ENCODE results near the gene PCDH15.

The PCDH15 gene

DNA sequence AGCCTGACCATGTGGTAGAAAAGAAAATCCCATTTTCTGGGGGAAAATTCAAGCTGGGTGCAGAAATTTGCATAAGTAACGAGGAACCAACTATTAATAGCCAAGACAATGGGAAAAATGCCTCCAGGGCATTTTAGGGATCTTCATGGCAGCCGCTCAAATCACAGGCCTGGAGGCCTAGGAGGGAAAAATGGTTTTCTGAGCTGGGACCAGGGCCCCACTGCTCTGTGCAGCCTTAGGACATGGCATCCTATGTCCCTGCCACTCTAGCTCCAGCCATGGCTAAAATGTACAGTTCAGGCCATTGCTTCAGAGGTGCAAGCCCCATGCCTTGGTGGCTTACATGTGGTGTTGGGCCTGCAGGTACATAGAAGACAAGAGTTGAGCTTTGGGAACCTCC lies 459.0 kb downstream of the PCDH15 start:
- no peak for DNase-seq

DNA sequence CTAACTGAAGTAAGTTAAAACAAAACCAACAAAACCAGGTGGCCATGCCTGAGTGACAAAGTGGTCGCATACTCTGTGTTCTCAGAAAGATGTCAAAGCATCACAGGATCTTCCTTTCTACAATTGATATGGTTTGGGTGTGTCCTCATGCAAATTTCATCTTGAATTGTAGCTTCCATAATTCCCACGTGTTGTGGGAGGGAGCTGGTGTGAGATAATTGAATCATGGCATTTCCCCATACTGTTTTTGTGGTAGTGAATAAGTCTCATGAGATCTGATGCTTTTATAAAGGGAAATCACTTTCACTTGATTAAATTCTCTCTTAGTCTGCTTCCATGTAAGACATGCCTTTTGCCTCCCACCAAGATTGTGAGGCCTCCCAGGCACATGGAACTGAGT lies 465.7 kb downstream of the PCDH15 start:
- no peak for DNase-seq

DNA sequence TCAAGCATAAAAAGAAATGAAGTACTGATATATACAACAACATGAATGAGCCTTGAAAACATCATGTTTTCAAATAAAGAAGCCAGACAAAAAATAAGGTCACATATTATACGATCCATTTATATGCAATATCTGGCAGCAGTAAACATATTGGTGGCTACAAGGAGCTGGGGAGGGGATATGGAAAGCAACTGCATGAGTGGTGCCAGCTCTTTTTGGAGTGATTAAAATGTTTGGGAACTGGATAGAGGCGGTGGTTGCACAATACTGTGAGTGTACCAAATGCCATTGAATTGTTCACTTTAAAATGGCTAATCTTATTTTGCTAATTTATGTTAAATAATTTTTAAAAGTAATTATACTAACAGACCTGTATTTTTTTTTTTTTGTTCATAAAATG lies 481.7 kb downstream of the PCDH15 start:
- DNase-seq = no peak

DNA sequence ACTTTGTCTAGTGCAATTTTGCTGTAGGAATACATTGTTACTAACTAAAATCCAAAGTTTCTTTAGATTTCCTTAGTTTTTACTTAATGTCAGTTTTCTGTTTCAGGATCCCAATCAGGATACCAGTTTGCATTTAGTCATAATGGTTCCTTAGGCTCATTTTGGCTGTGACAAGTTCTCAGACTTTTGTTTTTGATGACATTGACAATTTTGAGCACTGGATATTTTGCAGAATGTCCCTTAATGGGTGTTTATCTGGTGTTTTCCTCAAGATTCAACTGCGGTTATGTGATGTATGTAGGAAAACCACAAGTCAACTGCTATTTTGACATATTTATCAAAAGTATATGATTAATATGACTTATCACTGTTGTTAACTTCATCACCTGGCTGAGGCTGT lies 482.6 kb downstream of the PCDH15 start:
- DNase-seq = no peak

DNA sequence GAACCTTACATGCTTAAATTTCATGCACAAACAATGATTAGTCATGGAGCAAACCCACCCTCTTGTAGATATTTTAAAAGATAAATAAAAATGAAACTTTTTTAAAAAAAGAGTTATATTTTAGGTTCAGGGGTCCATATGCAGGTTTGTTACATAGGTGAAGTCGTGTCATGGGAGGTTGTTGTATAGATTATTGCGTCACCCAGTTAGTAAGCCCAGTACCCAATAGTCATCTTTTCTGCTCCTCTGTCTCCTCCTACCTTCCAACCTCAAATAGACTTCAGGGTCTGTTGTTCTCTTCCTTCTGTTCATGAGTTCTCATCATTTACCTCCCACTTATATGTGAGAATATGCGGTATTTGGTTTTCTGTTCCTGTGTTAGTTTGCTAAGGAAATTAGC lies 486.6 kb downstream of the PCDH15 start:
- no peak for DNase-seq

DNA sequence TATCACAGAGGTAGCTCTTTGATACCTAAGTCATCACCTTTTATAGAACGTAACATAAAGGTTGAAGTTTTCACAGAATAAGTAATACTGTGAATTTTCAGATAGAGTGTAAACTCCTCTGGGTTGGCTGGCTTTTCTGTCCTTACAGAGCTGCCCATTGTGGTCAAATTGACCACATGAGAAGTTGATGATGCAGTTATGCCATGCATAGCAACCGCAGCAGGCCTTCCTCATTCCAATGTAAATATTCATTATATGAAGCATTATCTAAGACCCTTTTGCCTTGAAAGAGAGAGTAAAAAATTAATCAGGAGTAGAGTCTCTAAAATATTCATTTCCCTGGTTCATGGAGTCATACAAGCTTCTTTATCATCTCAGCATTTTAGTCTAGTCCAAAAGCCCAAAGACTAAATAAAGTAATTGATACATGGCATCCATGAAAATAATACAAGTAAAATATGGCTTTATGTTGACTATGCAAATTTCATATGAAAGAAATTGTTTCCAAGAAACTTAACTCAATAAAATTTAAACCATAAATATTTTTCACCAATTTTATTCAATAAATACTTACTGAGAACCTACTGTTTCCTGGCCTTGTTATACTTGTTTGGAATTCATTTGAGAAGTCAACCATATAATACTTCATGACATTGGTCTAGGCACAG lies 516.4 kb downstream of the PCDH15 start:
- DNase-seq = no peak

DNA sequence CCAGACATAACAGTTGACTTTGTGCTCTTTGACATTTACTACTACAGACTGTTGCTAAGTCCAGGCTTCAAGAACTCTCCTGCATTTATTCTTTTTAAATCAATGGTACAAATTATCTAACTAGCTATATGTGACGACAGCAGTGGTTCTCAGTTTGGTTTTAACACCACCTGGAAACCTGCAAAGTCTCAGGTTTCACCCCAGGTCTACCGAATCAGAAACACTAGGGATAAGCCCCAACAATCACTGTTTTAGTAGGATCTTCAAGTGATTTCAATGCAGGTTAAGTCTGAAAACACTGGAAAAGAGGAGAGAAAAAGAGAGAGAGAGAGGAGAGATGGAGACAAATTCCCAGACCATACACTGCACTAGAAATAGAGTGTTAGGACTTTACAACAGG lies 519.0 kb downstream of the PCDH15 start:
- no peak for DNase-seq

DNA sequence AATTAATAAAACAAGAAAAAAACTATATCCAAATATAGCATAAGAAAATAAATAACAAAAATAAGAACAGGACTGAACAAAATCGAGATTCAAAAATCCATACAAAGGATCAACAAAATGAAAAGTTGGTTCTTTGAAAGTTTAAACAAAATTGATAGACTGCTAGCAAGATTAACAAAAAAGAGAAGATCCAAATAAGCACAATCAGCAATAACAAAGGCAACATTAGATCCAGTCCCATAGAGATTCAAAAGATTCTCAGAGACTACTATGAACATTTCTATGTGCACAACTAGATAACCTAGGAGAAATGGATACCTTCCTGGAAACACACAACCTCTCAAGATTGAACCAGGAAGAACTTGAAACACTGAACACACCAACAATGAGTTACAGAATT lies 534.6 kb downstream of the PCDH15 start:
- DNase-seq = no peak

DNA sequence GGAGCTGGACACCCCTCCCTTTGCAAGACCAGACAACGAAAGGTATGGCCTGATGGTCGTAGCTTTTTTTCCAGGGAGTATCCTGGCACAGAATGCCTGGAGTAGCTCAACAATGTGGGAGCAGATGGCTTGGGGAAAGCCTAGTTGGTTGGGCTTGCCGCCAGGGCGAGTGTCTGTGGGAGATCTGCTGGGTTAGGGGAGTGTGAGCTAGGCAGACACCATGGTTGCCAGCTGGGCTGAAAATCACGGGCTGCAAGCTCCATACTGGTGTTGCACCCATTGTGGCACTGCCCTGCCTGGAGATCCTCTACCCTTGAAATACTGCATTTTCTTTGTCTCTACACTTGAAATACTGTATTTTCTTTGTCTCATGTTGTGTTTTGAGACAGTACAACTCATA lies 538.3 kb downstream of the PCDH15 start:
- no peak for DNase-seq

DNA sequence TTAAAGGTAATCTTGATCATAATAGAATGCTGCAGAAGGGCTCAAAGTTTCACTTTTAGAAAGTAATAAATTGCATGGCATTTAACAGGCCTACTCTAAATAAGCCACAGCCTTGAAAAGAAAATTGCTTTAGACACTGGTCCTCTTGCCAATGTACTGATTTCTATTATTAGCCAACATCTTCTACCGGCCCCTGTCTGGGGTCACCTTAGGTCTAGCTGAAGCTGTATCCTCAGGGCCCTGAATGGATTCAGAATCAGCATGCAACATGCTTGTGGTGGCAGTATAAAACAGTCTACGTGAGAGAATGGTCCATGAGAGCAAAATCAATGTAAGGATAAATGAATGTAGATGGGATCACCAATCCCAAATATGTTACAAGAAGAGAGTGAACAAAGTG lies 541.9 kb downstream of the PCDH15 start:
- DNase-seq = no peak

DNA sequence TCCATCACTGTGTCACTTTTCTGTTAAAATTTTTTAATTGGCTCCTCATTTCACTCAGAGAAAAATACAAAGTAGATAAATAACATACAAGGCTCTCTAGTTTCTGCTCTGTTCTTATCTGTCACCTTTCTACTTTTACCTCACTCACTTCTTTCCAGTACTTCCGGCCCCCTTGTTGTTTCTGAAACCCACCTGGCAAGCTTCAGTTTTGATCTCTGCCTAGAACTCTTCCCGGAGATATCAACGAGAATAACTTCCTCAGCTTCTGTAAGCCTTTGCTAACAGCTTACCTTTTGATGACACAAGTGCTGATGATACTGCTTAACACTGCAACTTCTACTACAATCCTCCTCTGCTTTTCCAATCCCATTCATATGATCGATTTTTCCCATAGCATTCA lies 566.2 kb downstream of the PCDH15 start:
- no peak for DNase-seq

DNA sequence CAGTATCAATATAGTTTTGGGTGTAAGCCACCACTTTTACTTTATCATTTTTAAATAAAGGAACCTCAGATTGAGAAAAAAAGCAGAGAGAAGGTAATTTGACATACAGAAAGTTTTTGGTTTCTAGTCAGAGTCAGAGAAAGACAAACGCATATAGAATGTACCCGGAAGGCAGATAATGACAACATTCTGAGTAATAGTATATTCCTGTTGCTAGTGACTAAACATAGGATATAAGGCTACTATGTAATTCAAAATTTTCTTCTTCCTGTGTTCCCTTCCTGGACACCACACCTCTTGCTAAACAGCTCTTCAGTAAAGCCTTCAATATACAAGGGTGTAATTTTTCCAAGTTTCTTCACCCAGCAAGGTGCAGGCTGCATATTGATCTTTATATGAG lies 597.6 kb downstream of the PCDH15 start:
- no peak for DNase-seq

DNA sequence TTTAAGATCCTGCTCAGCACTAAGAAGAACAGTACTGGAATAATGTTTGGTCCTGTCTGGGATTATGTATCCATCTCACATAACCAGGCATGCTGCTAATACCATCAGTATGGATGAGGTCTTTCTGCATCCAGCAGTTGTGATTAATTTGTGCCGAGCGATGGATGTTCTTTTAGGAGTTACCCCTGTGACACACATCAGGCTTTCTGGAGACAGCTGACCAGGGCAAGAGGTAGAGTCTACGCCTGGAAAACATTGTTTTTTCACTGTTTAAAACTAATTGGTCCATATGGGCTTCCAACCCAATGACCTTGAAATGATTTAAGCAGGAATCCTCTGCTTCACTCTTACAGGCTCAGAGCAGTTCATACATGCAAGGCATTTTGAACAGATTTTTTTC lies 603.0 kb downstream of the PCDH15 start:
- no peak for DNase-seq

DNA sequence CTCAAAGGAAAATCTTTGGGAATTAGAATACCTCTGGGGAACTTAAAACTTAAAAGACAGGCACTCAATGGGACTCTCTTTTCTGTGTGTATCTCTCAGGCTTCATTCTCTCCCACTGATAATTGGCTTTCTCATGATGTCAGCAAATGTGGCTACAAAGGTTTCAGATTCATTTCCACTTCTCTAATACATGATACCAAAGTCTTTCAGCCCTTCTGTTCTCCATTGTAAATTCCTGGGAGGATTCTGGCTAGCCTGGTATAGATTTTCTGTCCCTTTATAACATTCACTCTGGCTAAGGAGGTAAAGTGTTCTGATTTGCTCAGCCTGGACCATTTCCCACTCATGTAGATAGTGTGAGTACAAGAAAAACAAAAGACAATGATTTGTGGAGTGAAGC lies 606.2 kb downstream of the PCDH15 start:
- no peak for DNase-seq

DNA sequence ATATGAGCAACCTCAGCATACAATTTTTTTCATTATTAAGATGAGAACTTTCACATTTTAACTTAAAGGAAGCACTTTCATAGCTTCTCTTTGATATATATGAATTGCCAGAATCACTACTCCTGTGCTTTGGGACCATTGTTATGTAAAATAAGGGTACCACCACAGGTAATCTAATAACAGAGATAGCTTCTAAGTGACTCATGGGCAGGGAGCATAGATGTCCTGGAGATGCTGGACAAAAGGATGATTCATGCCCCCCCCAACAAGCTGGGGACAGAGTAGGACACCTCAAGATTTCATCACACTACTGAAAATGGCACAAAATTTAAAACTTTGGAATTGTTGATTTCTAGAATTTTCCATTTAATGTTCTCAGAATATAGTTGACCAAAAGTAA lies 641.1 kb downstream of the PCDH15 start:
- DNase-seq = no peak

DNA sequence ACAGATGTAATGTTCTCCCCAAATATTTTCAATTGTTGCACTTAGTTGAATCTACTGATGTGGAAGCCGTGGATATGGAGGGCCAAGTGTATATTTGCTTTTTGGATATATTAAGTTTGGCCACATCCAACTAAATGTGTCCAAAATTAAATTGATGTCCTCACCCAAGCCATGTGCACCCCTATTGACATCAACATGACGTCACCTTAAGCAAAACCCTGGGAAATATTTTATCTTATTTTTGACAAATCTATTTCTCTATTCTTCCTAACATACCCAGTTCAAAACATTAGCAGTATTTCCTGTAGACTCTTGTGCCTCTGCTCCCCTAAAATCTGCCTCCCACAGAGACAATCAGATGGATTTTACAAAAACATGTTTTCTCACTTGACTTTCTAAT lies 652.5 kb downstream of the PCDH15 start:
- no peak for DNase-seq

DNA sequence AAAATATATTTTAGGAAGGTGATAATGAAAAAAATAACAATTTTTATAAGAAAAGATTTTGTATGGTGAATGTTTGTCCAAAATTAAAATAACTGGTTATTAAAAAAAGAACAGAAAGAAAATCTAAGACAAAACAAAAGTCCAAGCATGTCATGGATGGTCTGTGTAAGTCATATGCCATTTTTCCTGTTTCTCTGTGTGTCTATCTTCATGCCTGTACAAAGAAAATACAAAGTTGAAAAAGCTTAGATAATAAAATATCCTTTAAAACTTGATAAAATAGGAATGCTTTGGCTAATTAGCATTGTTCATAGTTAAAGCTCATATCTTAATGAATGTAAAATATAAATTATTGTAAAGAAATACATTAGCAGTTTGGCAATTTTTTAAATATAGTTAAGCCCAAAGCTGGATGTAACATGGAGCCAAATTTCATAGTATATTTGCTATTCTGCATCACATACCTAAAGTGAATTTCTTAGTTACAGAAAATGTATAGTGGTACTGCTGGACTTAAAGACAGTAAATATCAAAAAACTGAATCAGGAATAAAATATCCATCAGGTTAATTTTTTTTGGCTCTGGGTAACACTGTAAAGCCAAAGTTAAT lies 661.1 kb downstream of the PCDH15 start:
- DNase-seq = no peak

DNA sequence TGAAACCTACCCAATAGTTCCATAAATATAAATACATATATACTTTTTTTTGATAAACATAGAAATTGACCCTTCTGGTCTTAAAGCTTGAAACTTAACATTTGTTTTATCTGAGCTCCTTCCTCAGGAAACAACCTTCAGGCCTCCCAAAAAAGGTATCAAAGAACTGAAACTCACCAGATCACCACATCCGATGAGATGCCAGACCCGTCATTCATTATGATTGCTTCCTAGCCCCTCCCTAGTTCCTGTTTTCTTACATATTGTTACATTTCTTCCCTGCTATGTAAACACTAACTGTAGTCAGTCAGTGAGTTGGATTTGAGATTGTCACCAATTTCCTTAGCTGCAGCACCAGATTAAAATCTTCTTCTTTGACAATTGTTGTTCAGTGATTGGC lies 663.6 kb downstream of the PCDH15 start:
- no peak for DNase-seq

DNA sequence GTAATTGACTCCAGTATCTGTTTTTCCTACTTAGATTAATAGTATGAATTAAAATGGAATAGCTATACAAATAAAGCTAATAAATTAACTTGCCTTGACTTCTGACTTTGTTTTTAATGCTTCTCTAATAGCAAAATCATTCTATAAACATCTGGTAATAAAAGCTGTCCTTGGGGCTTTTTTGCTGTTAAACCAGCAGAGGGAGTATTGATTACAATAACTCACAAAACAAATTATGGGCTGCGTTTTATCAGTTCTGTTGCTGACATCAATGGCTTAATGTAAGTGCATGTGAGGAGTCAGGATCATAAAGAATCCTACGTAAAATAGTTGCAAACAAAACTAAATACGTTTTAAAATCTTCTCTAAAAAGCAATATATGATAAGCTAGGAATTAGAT lies 667.8 kb downstream of the PCDH15 start:
- no peak for DNase-seq

DNA sequence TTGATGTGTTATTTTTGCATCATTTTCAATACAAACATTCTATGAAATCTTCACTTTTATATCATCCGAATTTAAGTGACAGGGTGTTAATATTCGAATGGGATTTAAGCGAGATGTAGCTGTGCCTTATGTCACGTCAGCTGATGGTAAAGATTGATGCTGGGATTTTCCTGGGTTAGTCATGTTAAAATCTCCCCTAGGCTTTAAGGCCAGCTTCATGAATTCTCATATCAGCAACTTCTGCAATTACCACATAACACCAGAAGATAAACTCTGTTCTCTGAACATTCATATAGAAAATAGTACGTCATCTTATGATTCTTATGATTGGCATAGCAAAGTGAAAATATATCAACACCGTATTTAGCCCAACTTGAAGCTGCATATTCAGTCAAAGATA lies 669.2 kb downstream of the PCDH15 start:
- no peak for DNase-seq

DNA sequence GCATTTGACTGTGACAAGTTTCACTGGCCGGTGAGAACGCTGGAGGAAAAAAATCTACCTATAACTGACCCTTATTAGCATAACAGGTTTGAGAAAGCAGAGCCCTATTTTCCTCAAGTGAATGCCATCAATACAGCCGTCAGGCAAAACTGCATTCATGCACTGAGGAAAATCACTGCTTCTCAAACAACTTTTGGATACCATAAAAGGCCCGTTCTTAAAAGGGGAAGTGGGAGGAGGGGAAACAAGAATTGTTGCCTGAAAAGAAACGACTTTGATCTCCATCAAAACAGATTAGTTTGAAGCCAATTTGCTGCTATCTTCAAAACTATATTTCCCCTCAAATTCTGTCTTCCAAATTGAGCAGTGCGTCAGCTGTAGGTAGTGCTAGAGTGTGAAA lies 670.6 kb downstream of the PCDH15 start:
- DNase-seq = no peak

DNA sequence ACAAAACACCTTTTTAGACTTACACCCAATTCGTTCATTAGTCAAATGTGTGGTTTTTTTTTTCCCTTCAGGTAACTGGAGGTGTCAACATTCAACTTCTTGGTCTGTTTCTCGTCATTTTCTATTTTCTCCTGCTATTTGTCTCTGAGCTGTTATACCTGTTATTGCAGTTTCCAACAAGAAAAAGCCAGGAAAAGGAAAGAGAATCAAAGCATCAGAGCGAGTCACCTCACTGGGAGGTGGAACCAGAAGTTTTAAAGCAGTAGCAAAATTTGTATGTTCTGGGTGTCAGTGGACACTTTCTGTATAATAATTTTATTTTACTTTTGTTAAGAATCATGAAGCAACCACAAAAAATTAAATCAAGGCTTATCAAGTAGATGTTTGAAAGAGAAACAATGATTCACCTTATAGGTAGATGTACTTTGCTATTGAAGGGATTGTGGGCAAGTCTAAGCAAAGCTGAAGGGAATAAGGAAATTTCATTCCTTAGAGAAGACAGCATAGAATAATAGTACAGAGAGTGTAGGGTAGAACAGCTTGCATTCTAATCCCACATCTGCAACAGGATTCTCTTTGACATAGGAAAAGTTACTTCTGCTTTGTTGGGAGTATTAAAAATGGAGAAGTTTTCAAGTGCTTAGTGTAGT lies 675.8 kb downstream of the PCDH15 start:
- DNase-seq = no peak

DNA sequence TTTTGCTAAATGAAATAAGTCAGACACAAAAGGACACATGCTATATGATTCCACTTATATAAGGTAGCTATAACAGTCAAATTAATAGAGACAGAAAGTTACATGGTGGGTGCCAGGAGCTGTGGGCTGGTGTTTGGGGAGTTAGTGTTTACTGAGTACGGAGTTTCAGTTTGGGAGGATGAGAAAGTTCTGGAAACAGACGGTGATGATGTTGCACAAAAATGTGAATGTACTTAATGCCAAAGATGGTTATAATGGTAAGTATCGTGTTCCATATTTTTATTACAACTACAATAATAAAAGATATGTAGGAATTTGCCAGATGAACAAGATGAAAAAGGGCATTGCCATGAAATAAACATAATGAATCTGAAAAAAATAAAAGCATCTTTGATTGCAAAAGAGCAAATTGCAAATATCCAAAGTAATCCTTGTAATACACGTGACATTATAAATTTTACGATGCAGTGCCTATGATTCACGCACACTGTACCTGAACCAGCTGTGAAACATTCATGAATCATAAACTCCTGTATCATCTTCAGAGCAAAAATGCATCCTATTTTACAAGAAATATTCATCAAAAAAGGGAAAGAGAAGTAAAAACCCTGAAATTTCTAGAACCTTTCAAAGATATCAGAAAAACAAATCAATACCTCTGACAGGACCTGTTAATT lies 676.7 kb downstream of the PCDH15 start:
- DNase-seq = no peak

DNA sequence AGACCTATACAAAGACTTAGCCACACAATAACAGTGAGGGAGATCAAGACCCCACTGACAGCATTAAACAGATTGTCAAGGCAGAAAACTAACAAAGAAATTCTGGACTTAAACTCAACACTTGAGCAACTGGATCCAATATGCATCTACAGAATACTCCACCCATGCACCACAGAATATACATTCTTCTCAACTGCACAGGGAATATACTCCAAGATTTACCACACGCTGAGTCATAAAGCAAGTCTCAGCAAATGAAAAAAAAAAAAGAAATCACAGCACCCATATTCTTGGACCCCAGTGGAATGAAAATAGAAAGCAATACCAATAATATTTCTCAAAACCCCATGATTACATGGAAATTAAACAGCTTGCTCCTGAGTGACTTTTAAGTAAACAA lies 680.2 kb downstream of the PCDH15 start:
- no peak for DNase-seq

All from activated naive CD4-positive, alpha-beta T cell (primary cell).